ENCODE measurements around the gene SUGCT. TPM values are rescaled to one million over a fixed set of nuclear protein-coding genes. Genes with fewer than 3 reads are reported as not detected.

SUGCT gene
- total RNA-seq, 4 donors from 2014 or later: 0.83 to 7.1 (median 3.2) TPM

DNA sequence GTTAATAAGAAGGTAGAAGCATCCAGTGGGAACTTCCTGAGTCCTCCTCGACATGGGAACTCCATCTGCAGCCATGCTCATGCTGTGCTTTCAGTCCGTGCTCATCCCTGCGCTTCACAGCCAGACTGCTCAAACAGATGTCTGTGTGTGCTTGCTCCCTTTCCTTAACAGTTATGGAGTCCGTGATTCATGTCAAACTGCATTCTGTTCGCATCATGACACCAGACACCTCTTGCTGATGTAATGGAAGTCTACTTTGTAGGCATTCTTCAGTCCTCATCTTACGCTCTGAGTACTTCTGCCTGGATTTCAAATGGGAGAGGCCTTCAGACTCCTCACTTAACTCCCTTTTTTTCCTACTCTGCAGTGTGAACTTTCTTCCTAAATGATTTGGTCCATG is 304.9 kb downstream of the SUGCT start:
- peaks cover 0 to 8% (median 0%) of the 10 kb centered on the region in 3 donors for H3K9me3 ChIP-seq
- no peak overlapping the region for H3K4me3 ChIP-seq
- 83 to 84% methylated on average over 6 of the region's 6 CpGs for WGBS, 2 donors
- H3K27me3 ChIP-seq: no peaks in the 10 kb centered on the region
- no peaks in the 10 kb centered on the region for H3K4me1 ChIP-seq
- H3K27ac ChIP-seq: no peak overlapping the region
- DNase-seq: no peak
- no peaks in the 10 kb centered on the region for H3K36me3 ChIP-seq
- intact Hi-C loops (cut with DNase I): no loop called here
- TF ChIP-seq POLR2A (IDR thresholded peaks at IDR 0.05): no peak
- TF ChIP-seq, protein P1, sequence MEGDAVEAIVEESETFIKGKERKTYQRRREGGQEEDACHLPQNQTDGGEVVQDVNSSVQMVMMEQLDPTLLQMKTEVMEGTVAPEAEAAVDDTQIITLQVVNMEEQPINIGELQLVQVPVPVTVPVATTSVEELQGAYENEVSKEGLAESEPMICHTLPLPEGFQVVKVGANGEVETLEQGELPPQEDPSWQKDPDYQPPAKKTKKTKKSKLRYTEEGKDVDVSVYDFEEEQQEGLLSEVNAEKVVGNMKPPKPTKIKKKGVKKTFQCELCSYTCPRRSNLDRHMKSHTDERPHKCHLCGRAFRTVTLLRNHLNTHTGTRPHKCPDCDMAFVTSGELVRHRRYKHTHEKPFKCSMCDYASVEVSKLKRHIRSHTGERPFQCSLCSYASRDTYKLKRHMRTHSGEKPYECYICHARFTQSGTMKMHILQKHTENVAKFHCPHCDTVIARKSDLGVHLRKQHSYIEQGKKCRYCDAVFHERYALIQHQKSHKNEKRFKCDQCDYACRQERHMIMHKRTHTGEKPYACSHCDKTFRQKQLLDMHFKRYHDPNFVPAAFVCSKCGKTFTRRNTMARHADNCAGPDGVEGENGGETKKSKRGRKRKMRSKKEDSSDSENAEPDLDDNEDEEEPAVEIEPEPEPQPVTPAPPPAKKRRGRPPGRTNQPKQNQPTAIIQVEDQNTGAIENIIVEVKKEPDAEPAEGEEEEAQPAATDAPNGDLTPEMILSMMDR (IDR thresholded peaks at IDR 0.05): no peak

DNA sequence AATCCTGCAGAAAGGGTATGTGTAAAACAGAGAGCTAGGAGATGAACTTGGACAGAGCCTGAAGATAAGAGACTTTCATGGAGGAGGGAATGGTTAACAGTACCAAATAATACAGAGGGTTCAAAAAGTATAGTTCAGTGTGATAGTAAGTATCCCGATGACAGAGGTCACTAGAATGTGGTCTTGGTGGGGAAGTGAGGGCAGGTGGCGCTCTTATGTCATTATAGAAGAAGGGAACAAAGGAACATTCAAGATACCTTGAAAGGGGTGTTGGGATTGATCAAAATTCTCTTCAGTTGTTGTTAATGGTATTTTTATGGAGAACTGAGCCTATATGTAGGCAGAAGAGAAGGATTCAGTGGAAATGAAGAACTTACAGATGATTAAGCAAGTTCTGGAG is 312.5 kb downstream of the SUGCT start:
- 75 to 78% methylated on average over 2 of the region's 2 CpGs for WGBS, 2 donors
- no peaks in the 10 kb centered on the region for H3K27me3 ChIP-seq
- no peak for DNase-seq
- no peak overlapping the region for H3K4me3 ChIP-seq
- no peak overlapping the region for H3K27ac ChIP-seq
- no peaks in the 10 kb centered on the region for H3K9me3 ChIP-seq
- intact Hi-C loops (cut with DNase I): no loop called here
- H3K36me3 ChIP-seq: no peaks in the 10 kb centered on the region
- no peak for TF ChIP-seq POLR2A (IDR thresholded peaks at IDR 0.05)
- TF ChIP-seq, protein P1 (IDR thresholded peaks at IDR 0.05): no peak
- H3K4me1 ChIP-seq: no peaks in the 10 kb centered on the region

DNA sequence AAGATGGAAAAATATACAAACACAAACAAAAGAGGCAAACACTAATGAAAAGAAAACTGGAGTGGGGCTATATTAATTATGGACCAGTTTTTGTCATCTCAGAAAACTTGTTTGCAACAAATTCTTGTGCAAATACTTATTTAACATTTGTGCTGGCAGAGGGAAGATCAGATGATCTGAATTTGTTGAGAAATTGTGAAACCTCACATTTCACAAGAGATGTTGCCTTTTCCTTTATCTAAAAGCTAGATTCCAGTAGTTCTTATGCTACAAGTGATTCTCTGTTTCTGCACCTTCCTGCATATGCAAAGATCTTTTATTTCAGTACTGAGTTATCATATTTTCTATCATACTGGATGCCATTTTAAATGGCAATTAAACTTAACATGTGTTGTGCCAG is 320.7 kb downstream of the SUGCT start:
- intact Hi-C loops (cut with DNase I): no loop called here
- no peak for DNase-seq
- Histone ChIP-seq H3K27ac (no peak overlapping the region), H3K27me3 (no peaks in the 10 kb centered on the region), H3K36me3 (no peaks in the 10 kb centered on the region), H3K4me3 (no peak overlapping the region), H3K9me3 (no peaks in the 10 kb centered on the region), H3K4me1 (no peaks in the 10 kb centered on the region)
- TF ChIP-seq, protein P1 (IDR thresholded peaks at IDR 0.05): no peak
- no peak for TF ChIP-seq POLR2A (IDR thresholded peaks at IDR 0.05)

DNA sequence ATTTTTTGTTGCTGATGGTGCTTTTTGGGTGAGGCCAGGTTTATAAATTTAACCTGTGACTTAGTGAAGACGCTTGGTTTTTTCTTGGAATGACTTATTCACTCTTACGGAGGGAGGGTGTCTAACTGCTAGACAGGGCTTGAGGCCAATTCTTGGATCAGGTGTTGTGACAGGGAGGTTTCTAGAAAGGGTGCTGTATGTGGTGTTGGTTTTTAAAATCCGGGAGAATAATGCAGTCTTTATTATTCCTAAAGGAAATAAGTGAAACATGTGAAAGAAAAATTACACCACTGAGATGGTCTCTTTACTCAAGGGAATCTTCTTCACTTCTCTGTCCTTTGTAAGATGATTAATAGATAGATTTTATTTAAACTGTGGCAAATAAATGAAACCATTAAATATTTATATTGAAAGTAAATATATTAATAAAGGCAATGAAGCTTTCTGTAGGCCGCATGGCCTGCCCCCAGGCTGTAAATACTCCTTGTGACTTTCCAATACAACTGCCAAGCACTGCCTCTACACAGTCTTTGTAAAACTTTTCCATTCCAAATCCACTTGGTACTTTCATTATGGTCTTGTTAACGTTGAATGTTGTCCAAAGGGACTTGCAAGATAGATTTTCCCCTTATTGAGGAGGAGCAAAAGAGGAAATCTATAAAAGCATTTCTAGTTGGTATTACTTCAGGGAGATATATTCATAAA is 323.1 kb downstream of the SUGCT start:
- H3K27ac ChIP-seq: no peak overlapping the region
- TF ChIP-seq, protein P1 (IDR thresholded peaks at IDR 0.05): no peak
- no peak for TF ChIP-seq POLR2A (IDR thresholded peaks at IDR 0.05)
- 59 to 73% methylated on average over 5 of the region's 5 CpGs for WGBS, 2 donors
- H3K9me3 ChIP-seq: no peaks in the 10 kb centered on the region
- H3K4me3 ChIP-seq: no peak overlapping the region
- DNase-seq: no peak
- no peaks in the 10 kb centered on the region for H3K4me1 ChIP-seq
- H3K36me3 ChIP-seq: no peaks in the 10 kb centered on the region
- no peaks in the 10 kb centered on the region for H3K27me3 ChIP-seq
- intact Hi-C loops (cut with DNase I): no loop called here

DNA sequence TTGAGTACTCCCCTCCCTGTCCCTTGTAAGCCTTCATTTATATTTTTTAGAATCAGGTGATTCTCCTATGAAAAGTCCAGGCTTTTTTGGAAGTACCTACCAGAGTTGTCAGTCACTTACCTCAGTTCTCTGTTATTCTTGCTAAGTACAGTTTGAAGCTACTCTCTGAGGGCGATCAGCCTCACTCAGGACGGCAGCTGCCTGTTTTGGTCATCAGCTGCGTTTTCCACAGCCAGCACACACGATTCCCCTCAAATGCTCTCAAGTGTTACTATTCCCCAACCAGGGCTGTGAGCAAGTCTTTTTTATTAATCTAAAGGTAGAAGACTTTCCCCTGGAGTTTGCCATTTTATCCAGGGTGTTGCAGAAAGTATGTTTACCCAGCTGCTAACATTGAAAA is 328.6 kb downstream of the SUGCT start:
- intact Hi-C loops (cut with DNase I): no loop called here
- no peak for DNase-seq
- Histone ChIP-seq H3K36me3 (no peaks in the 10 kb centered on the region), H3K9me3 (no peaks in the 10 kb centered on the region), H3K27me3 (no peaks in the 10 kb centered on the region), H3K4me1 (no peaks in the 10 kb centered on the region), H3K27ac (no peak overlapping the region), H3K4me3 (no peak overlapping the region)
- no peak for TF ChIP-seq POLR2A (IDR thresholded peaks at IDR 0.05)
- TF ChIP-seq, protein P1 (IDR thresholded peaks at IDR 0.05): no peak
- WGBS, 2 donors: 61 to 62% methylated on average over 4 of the region's 4 CpGs
